GM15510 (cell line): ENCODE measurements around the gene ZNF579.

Source experiments
- POLR2A ChIP-seq: IDR thresholded peaks from 3 replicates; pipeline ENCODE4 v1.6.1; 2011; ENCODE audit warnings: borderline replicate concordance; ENCODE audit not compliant: insufficient read length; ENCODE audit errors: extremely low read depth

ZNF579 gene

GRCh38 chr19:55529636-55530234, 50.9 kb downstream of the ZNF579 start:
- no peak for TF ChIP-seq POLR2A

- TF ChIP-seq POLR2A, result no peak
Observed at GRCh38 chr19:55528030-55528803, 52.4 kb downstream of the ZNF579 start.

GRCh38 chr19:55527197-55528029, 53.2 kb downstream of the ZNF579 start:
- no peak for TF ChIP-seq POLR2A
